C4-2B (cell line): ENCODE data around the gene HCN2.

Source experiments
- CTCF ChIP-seq: fragments of 450-650 bp; conservative IDR thresholded peaks from 2 replicates; pipeline ENCODE4 v1.5.1; 2017; ENCODE audit warnings: mild to moderate bottlenecking
- ZFX ChIP-seq: fragments of 450-650 bp; IDR thresholded peaks from 2 replicates; pipeline ENCODE4 v1.6.1; 2017

- TF ChIP-seq CTCF, result no peak
- TF ChIP-seq ZFX, result no peak
Observed at GRCh38 chr19:640161-640558, 50.5 kb downstream of the HCN2 start.
